Stimulated activated CD4-positive, alpha-beta T cell treated with anti-CD3 and anti-CD28 coated beads, Interleukin-1b, Interleukin-23, amount 100 ng/mL, for 4 hours (primary cell): ENCODE measurements around the gene FAM83C.

Source experiments
- DNase-seq, 2 donors: peaks; one replicate each; pipeline ENCODE4 v3.0.0-alpha.2; 2020; ENCODE audit warnings: low read depth in 2 of 2

Gene FAM83C

DNA sequence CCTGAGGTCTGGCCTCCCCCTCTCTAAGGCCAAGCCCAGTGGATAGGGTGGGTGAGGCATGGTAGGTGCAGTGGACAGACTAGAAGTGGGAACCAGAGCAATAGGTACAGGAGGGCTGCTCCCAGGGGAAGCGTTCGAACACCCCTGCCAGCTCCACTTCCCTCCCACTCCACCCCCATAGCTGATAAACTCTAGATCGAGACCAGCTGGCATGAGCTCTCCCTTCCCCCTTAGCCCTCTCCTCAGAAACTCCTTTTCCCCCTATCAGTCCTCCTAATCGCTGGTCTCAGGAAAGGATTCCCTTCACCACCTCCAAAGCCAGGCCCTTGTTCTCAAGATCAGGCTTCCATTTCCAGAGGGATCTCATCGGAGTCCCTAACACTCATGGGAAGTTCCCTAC lies 6.0 kb upstream of the FAM83C start:
- DNase-seq = no peak

DNA sequence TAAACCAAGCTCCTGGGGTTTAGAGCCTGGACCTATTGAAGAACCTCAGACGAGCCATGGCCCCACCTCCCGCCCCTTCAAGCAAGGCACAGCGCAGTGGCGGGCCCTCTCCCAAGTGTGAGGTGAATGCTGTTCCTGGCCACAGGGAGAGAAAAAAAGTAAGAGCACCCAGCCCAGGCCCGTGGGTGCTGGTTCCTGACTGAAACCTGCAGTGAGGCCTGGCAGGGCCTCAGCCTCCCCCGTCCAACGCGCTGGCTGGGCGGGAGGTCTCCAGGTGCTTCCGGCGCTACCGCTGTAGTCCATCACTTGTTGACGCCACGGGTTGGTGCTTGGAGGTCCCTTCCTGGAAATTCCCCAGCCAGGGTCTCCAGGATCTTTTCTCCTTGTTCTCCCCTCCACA lies 5.5 kb upstream of the FAM83C start:
- no peak for DNase-seq

GRCh38 chr20:35297155-35297554 lies 4.9 kb upstream of the FAM83C start:
- DNase-seq = no peak

DNA sequence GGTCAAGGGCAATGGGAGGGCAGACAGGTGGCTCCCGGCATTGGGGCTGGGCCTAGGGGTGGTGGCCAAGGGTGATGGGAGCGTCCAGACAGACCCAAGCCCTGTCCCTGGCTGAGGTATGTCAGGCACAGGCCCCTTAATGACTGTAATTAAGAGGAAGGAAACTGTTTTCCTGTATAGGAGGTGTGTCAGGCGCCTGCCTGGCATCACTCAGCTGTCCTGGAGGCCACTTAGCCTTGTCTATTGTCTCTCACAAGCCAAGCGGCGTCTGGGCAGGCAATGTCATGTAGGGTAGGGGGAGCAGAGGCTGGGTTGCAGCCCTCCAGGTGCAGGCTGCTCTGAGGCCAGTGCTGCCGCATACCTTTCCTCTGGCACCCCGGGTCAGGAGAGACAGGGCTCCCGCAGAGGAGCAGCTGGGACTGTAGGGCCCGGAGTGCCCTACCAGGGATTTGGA lies 3.9 kb upstream of the FAM83C start:
- DNase-seq = no peak

- no peak for DNase-seq
Observed at GRCh38 chr20:35295674-35296073, 3.4 kb upstream of the FAM83C start.

GRCh38 chr20:35295058-35295457 lies 2.8 kb upstream of the FAM83C start:
- DNase-seq = no peak

DNA sequence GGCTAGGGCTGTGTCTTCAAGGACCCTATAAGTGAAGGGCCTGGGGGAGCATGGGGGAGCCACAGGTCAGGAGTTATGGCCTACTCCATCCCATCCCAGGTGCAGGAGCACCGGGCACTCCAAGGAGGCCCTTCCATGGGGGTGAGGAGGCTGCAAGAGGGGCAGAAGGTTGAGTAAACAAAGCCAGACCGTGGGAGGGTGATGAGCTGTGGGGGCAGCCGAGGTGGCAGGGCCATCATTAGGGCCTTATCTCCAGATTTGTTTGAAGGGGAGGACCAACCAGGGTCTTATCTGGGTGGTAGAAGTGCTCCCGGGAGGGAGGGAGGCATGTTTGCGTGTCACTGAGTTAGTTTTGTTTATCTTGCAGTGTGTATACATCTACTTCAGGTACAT lies 2.1 kb upstream of the FAM83C start:
- no peak for DNase-seq

- no peak for DNase-seq
Observed at GRCh38 chr20:35293303-35294292, 1.4 kb upstream of the FAM83C start.

GRCh38 chr20:35292504-35293285 lies 470 bp upstream of the FAM83C start:
- DNase-seq = no peak

GRCh38 chr20:35290887-35291417 lies 1.3 kb downstream of the FAM83C start:
- DNase-seq = no peak

DNA sequence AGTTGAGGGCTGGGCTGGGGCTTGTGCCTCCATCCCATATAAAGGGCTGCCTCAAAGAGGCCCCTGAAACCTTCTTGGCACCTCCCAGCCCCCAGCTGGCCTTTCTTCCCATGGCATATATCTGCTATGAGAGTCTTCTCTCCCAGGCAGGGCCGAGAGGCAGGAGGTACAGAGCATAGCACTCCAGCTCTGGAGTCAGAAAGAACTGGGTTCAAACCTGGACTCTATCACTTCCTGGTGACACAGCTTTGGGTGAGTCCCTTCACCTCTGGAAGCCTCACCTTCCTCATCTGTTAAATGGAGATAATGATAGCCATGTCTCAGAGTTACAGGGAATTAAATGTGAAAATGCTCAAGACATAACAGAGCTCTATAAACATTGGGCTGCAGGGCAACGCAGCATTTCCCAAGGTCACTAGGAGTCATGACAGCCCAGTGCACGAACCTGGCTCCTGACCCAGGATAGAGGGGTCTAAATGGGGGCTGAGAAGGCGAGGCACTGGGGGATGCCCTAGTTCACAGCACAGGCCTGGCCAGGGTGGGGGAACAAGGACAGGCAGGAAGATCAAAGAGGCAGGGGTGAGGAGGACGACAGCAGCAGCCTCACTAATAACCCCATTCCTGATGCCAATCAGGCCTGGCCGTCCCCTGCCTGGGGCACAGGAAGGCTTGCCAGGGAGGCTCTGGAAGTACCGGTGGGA lies 1.9 kb downstream of the FAM83C start:
- DNase-seq = no peak

- DNase-seq = no peak
Observed at GRCh38 chr20:35288325-35289060, 3.7 kb downstream of the FAM83C start.

DNA sequence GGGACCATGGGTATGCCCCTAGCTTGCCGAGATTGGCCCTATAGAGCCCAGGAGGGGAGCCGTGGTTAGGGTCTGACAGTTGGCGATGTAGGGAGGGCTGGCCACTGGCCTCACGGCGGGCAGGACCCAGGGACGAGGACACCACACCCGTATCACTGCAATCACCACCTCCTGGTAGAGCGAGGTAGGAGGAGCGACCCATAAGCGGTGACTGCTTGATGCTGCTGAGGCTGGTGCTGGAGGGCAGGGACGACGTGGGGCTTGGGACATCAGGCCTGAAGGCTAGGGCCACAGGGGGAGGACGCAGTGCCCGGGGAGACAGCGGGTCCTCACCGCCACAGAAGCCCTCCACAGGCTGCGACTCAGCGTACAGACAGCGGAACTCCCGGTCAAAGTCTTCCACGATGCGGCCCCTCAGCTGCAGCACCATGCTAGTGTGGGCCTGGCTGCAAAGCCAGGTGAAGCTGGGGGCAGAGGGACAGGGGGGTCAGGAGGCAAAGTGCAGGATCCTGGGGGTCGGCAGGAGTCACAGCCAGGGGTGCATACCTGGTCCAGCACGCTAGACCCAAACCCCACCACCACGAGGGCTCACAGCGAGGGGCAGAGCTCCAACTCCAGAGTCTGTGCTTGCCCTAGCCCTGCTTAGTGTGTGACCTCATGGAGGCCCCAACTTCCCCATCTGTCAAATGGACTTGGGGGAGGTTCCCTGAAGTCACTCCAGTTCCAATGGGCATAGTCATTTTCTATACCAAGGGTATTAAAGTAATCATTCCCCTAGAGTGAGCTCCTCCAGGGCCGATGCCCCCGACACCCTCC lies 4.5 kb downstream of the FAM83C start:
- DNase-seq = no peak

GRCh38 chr20:35286899-35287508 lies 5.2 kb downstream of the FAM83C start:
- no peak for DNase-seq

- DNase-seq = no peak
Observed at GRCh38 chr20:35286077-35286898, 5.9 kb downstream of the FAM83C start.

- no peak for DNase-seq
Observed at GRCh38 chr20:35285806-35286076, 6.5 kb downstream of the FAM83C start.

DNA sequence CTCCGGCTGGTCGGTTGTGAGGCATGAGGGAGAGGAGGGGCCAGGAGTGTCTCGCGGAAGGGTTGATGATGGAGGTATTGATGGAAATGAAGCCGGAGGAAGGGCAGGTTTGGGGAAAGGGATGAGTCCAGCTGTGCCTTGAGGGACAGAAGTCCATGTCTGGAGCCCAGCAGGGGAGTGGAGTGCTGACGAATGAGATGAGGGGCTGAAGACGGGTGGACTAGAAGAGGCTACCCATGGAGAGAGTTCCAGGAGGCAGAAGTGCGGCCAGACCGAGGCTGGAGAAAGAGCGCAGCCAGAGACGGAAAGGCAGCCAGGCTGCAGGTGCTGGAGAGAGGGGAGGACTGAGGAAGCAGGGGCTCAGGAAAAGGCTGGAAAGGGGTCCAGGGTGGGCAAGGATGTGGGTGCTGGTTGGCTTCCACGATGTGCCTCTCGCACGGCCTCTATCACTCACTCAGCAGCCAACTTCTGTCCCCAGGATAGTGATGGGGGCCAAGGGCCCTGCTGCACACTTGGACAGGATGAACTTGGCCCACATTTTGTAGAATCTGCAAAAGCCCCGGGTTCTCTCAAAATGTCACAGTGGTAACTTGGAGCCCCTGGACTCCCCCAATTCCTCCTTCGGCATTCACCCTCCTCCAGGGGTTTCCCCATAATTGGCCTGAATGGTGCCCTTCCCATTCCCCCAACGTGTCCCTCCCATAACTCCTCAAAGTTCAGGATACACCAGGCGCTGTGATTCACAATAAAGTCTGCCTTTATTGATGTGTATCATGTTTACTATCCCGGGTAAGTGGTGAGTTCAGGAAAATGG lies 7.0 kb downstream of the FAM83C start:
- DNase-seq = no peak

DNA sequence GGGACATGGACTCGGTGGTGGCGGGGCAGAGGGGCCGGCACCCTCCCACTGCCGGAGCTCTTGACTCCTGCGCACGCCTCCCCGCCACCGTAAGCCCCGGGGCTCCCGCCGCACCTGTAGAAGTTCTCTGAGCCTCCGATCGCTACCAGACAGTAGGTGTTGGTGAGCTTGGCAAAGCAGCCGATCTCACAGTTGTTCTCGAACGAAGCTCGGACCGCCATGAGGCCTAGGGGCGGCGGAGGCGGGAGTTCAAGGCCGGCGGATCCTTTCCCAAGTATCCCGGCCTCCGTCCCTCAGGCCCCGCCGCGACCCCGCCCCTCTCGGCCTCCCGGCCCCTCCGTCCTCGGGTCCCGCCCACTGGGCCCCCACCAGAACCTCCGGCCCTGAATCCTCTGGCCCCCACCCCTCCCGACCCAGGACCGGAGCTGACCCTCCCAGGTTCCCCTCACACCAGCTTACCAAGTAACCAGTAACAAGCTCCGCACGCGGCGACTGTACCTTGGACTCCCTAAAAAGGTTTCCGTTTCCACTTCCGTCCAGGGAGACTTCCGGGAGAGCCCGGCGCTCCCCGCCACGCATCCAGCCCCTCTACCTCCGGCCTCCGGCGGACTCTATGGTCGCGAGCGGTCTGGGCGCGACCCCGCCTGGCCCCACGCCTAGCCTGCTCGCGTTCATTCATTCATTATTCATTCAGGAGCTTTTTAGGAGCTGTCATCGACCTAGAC lies 7.8 kb downstream of the FAM83C start, which contains the start of gene EIF6:
Gene EIF6 (minus strand): TSS at position 506 of the 725 bp plus-strand sequence. CDS start 285 bp downstream, at position 221.
- peak; percentile 42 to 71 for DNase-seq
